Liver (tissue), 9 donors: Measurements from ENCODE around the gene CATSPER1. TPM values are rescaled to one million over a fixed set of nuclear protein-coding genes. Genes with fewer than 3 reads are reported as not detected.

ENCODE experiments used
- DNase-seq: peaks from one replicate; pipeline ENCODE4 v3.0.0-alpha.2; 2017; ENCODE audit warnings: low spot score
- H3K27ac ChIP-seq, 2 donors: one replicate each; pipeline ENCODE4 v1.7.0; 2013; ENCODE audit warnings: inconsistent platforms in 2 of 2, low read length in 2 of 2, control low read depth in 1 of 2, low read depth in 1 of 2, mild to moderate bottlenecking in 1 of 2
- H3K27me3 ChIP-seq, 4 donors: one replicate each; pipeline versions ENCODE4 v1.6.1 to v1.7.0; 2013; ENCODE audit warnings: low read length in 3 of 4, inconsistent platforms in 1 of 4, mild to moderate bottlenecking in 1 of 4, moderate library complexity in 1 of 4; ENCODE audit not compliant: control insufficient read depth in 4 of 4, insufficient read depth in 4 of 4
- H3K36me3 ChIP-seq, 4 donors: one replicate each; pipeline versions ENCODE4 v1.6.1 to v1.7.0; 2013; ENCODE audit warnings: low read length in 3 of 4, mild to moderate bottlenecking in 3 of 4, low read depth in 1 of 4, moderate library complexity in 1 of 4; ENCODE audit not compliant: control insufficient read depth in 4 of 4, insufficient read depth in 3 of 4
- H3K4me1 ChIP-seq, 4 donors: one replicate each; pipeline versions ENCODE4 v1.6.1 to v1.7.0; 2013; ENCODE audit warnings: low read length in 3 of 4, mild to moderate bottlenecking in 3 of 4, moderate library complexity in 1 of 4; ENCODE audit not compliant: control insufficient read depth in 4 of 4, insufficient read depth in 4 of 4
- H3K4me3 ChIP-seq, 3 donors: one replicate each; pipeline versions ENCODE4 v1.6.1 to v1.7.0; 2013; ENCODE audit warnings: low read length in 3 of 3, control low read depth in 1 of 3, low read depth in 1 of 3, mild to moderate bottlenecking in 1 of 3
- H3K9ac ChIP-seq, 2 donors: one replicate each; pipeline ENCODE4 v1.7.0; 2013; ENCODE audit warnings: low read length in 2 of 2, mild to moderate bottlenecking in 2 of 2, moderate library complexity in 2 of 2, control low read depth in 1 of 2, low read depth in 1 of 2
- H3K9me3 ChIP-seq, 4 donors: one replicate each; pipeline versions ENCODE4 v1.6.1 to v1.7.0; 2013; ENCODE audit warnings: low read length in 3 of 4; ENCODE audit not compliant: control insufficient read depth in 4 of 4
- EGR1 ChIP-seq, 2 donors: IDR thresholded peaks; 2 replicates each; pipeline ENCODE4 v1.6.1; 2016 to 2018; ENCODE audit warnings: antibody characterized with exemption in 2 of 2, low read depth in 2 of 2
- FOXA1 ChIP-seq: IDR thresholded peaks from 2 replicates; pipeline ENCODE4 v1.6.1; 2016; ENCODE audit warnings: antibody characterized with exemption
- FOXA2 ChIP-seq: IDR thresholded peaks from 2 replicates; pipeline ENCODE4 v1.6.1; 2016; ENCODE audit warnings: antibody characterized with exemption
- GABPA ChIP-seq, 2 donors: IDR thresholded peaks in 1 of 2; conservative IDR thresholded peaks in 1 of 2; 2 replicates each; pipeline ENCODE4 v1.6.1; 2016; ENCODE audit warnings: antibody characterized with exemption in 2 of 2, mild to moderate bottlenecking in 1 of 2, moderate library complexity in 1 of 2
- HNF4A ChIP-seq, 2 donors: conservative IDR thresholded peaks; 2 replicates each; pipeline ENCODE4 v1.6.1; 2016; ENCODE audit warnings: antibody characterized with exemption in 2 of 2, mild to moderate bottlenecking in 2 of 2
- HNF4G ChIP-seq: IDR thresholded peaks from 2 replicates; pipeline ENCODE4 v1.6.1; 2016; ENCODE audit warnings: antibody characterized with exemption
- JUND ChIP-seq, 2 donors: IDR thresholded peaks; 2 replicates each; pipeline ENCODE4 v1.6.1; 2016; ENCODE audit warnings: antibody characterized with exemption in 2 of 2
- NR2F2 ChIP-seq: IDR thresholded peaks from 2 replicates; pipeline ENCODE4 v1.6.1; 2016; ENCODE audit warnings: antibody characterized with exemption
- RAD21 ChIP-seq, 2 donors: IDR thresholded peaks; 2 replicates each; pipeline ENCODE4 v1.6.1; 2016; ENCODE audit warnings: antibody characterized with exemption in 2 of 2, mild to moderate bottlenecking in 2 of 2
- RXRA ChIP-seq, 2 donors: IDR thresholded peaks; 2 replicates each; pipeline ENCODE4 v1.6.1; 2017 to 2018; ENCODE audit warnings: antibody characterized with exemption in 2 of 2, mild to moderate bottlenecking in 1 of 2
- SP1 ChIP-seq: IDR thresholded peaks from 2 replicates; pipeline ENCODE4 v1.6.1; 2018; ENCODE audit warnings: antibody characterized with exemption, mild to moderate bottlenecking
- TAF1 ChIP-seq: conservative IDR thresholded peaks from 2 replicates; pipeline ENCODE4 v1.6.1; 2016; ENCODE audit warnings: antibody characterized with exemption, mild to moderate bottlenecking
- YY1 ChIP-seq: IDR thresholded peaks from 2 replicates; pipeline ENCODE4 v1.6.1; 2016; ENCODE audit warnings: antibody characterized with exemption, mild to moderate bottlenecking
- WGBS: extraction: QIAGEN DNeasy Blood & Tissue Kit; methylation state at CpG from one replicate; pipeline ENCODE4 v1.1.7; 2013; 5-methylcytosine and 5-hydroxymethylcytosine counted together
- polyA plus RNA-seq, 2 donors: library from polyadenylated mRNA; stranded (reverse) in 1 of 2; unstranded in 1 of 2; fragments of 200-250 nt in 1 of 2; fragments of >200 nt in 1 of 2; fragmentation: Nextera tagmentation in 1 of 2; extraction: Ambion mirVana in 1 of 2; gene quantifications; one replicate each; pipeline versions ENCODE4 v1.2.1 to v1.2.3, GENCODE V29; 2013 to 2015
- total RNA-seq, 2 donors: library from RNA; depleted of rRNA; stranded (reverse); fragments of >200 nt; gene quantifications; one replicate each; pipeline ENCODE4 v1.2.3, GENCODE V29; 2014
- TF ChIP-seq, protein P1 (sequence below): IDR thresholded peaks from 2 replicates; pipeline ENCODE4 v1.6.1; 2016; ENCODE audit warnings: antibody characterized with exemption
- TF ChIP-seq, protein P2 (sequence below): IDR thresholded peaks from 2 replicates; pipeline ENCODE4 v1.6.1; 2016; ENCODE audit warnings: antibody characterized with exemption
- TF ChIP-seq, protein P3 (sequence below): IDR thresholded peaks from 2 replicates; pipeline ENCODE4 v1.6.1; 2016; ENCODE audit warnings: antibody characterized with exemption
- TF ChIP-seq, protein P4 (sequence below): IDR thresholded peaks from 2 replicates; pipeline ENCODE4 v1.6.1; 2016; ENCODE audit warnings: antibody characterized with exemption, mild to moderate bottlenecking
- TF ChIP-seq, protein P5 (sequence below): fragments of 150-350 bp; IDR thresholded peaks from 2 replicates; pipeline ENCODE4 v1.5.1; 2017; ENCODE audit warnings: improper control_type of control experiment, low read depth, low read length; ENCODE audit not compliant: missing input control
- donor health status: healthy.
- donor health status: healthy.
- donor health status: healthy.
- donor health status: healthy.
- donor health status: healthy.

Gene CATSPER1
- total and polyA plus RNA-seq, 4 donors: 0.17 TPM; not detected in 3

DNA sequence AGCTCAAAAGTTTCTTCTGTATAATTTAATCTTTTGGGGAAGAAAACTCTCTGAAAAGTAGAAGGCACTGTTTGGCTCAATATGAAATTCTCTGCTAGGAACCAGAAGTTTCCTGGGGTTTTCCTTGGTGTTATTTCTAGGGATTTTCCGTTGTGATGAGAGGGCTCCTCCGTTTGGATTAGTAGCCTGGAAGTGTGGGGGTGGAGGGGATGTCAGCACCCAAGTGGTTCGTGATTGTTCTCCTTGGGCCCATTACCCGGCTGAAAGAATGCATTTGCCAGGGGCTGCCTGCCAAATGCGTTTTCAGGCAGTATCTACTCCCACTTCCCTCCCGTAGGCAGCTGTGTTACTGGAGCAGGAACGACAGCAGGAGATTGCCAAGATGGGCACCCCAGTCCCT, 30.2 kb upstream of the CATSPER1 start:
- DNase-seq: no peak
- Histone ChIP-seq H3K4me1 (peaks cover 4 to 32% (median 22%) of the 10 kb centered on the region in 4 donors), H3K27ac (no peak overlapping the region), H3K4me3 (no peak overlapping the region), H3K9me3 (no peaks in the 10 kb centered on the region), H3K9ac (no peak overlapping the region), H3K27me3 (no peaks in the 10 kb centered on the region), H3K36me3 (peaks cover 13 to 64% (median 50%) of the 10 kb centered on the region in 4 donors)
- WGBS: 81% methylated on average over 7 of the region's 7 CpGs
- TF ChIP-seq FOXA2: no peak
- TF ChIP-seq, protein P1, sequence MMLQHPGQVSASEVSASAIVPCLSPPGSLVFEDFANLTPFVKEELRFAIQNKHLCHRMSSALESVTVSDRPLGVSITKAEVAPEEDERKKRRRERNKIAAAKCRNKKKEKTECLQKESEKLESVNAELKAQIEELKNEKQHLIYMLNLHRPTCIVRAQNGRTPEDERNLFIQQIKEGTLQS: no peak
- no peak for TF ChIP-seq TAF1
- TF ChIP-seq HNF4G: no peak
- no peak for TF ChIP-seq RXRA (IDR thresholded peaks at IDR 0.05)
- TF ChIP-seq NR2F2: no peak
- no peak for TF ChIP-seq FOXA1
- TF ChIP-seq HNF4A (conservative IDR thresholded peaks at IDR 0.05): no peak
- TF ChIP-seq, protein P2, sequence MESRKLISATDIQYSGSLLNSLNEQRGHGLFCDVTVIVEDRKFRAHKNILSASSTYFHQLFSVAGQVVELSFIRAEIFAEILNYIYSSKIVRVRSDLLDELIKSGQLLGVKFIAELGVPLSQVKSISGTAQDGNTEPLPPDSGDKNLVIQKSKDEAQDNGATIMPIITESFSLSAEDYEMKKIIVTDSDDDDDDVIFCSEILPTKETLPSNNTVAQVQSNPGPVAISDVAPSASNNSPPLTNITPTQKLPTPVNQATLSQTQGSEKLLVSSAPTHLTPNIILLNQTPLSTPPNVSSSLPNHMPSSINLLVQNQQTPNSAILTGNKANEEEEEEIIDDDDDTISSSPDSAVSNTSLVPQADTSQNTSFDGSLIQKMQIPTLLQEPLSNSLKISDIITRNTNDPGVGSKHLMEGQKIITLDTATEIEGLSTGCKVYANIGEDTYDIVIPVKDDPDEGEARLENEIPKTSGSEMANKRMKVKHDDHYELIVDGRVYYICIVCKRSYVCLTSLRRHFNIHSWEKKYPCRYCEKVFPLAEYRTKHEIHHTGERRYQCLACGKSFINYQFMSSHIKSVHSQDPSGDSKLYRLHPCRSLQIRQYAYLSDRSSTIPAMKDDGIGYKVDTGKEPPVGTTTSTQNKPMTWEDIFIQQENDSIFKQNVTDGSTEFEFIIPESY: no peak
- no peak for TF ChIP-seq JUND (IDR thresholded peaks at IDR 0.05)
- TF ChIP-seq, protein P3, sequence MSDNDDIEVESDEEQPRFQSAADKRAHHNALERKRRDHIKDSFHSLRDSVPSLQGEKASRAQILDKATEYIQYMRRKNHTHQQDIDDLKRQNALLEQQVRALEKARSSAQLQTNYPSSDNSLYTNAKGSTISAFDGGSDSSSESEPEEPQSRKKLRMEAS: no peak
- no peak for TF ChIP-seq YY1
- no peak for TF ChIP-seq RAD21 (IDR thresholded peaks at IDR 0.05)
- TF ChIP-seq EGR1 (IDR thresholded peaks at IDR 0.05; ENCODE audit: low read depth in 2 of 2): no peak
- TF ChIP-seq, protein P4, sequence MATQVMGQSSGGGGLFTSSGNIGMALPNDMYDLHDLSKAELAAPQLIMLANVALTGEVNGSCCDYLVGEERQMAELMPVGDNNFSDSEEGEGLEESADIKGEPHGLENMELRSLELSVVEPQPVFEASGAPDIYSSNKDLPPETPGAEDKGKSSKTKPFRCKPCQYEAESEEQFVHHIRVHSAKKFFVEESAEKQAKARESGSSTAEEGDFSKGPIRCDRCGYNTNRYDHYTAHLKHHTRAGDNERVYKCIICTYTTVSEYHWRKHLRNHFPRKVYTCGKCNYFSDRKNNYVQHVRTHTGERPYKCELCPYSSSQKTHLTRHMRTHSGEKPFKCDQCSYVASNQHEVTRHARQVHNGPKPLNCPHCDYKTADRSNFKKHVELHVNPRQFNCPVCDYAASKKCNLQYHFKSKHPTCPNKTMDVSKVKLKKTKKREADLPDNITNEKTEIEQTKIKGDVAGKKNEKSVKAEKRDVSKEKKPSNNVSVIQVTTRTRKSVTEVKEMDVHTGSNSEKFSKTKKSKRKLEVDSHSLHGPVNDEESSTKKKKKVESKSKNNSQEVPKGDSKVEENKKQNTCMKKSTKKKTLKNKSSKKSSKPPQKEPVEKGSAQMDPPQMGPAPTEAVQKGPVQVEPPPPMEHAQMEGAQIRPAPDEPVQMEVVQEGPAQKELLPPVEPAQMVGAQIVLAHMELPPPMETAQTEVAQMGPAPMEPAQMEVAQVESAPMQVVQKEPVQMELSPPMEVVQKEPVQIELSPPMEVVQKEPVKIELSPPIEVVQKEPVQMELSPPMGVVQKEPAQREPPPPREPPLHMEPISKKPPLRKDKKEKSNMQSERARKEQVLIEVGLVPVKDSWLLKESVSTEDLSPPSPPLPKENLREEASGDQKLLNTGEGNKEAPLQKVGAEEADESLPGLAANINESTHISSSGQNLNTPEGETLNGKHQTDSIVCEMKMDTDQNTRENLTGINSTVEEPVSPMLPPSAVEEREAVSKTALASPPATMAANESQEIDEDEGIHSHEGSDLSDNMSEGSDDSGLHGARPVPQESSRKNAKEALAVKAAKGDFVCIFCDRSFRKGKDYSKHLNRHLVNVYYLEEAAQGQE: no peak
- TF ChIP-seq GABPA (IDR thresholded peaks at IDR 0.05 in 1 of 2, conservative IDR thresholded peaks at IDR 0.05 in 1 of 2): no peak
- no peak for TF ChIP-seq SP1
- TF ChIP-seq, protein P5, sequence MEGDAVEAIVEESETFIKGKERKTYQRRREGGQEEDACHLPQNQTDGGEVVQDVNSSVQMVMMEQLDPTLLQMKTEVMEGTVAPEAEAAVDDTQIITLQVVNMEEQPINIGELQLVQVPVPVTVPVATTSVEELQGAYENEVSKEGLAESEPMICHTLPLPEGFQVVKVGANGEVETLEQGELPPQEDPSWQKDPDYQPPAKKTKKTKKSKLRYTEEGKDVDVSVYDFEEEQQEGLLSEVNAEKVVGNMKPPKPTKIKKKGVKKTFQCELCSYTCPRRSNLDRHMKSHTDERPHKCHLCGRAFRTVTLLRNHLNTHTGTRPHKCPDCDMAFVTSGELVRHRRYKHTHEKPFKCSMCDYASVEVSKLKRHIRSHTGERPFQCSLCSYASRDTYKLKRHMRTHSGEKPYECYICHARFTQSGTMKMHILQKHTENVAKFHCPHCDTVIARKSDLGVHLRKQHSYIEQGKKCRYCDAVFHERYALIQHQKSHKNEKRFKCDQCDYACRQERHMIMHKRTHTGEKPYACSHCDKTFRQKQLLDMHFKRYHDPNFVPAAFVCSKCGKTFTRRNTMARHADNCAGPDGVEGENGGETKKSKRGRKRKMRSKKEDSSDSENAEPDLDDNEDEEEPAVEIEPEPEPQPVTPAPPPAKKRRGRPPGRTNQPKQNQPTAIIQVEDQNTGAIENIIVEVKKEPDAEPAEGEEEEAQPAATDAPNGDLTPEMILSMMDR: no peak
